Prostate gland (tissue), 2 donors: ENCODE results near the gene CPLX3.

Source experiments
- CTCF ChIP-seq, 4 experiments: fragments of 200-600 bp in 2 of 4; fragments of 450-650 bp in 2 of 4; sonication (generic) in 2 of 4; IDR thresholded peaks; 1 replicate in 3 of 4; 2 replicates in 1 of 4; pipeline ENCODE4 v1.5.1; 2016 to 2019; ENCODE audit warnings: antibody characterized with exemption in 4 of 4, mild to moderate bottlenecking in 2 of 4, moderate library complexity in 2 of 4
- POLR2A ChIP-seq: fragments of 450-650 bp; IDR thresholded peaks from one replicate; pipeline ENCODE4 v1.6.1; 2016; ENCODE audit warnings: antibody characterized with exemption, mild to moderate bottlenecking

DNA sequence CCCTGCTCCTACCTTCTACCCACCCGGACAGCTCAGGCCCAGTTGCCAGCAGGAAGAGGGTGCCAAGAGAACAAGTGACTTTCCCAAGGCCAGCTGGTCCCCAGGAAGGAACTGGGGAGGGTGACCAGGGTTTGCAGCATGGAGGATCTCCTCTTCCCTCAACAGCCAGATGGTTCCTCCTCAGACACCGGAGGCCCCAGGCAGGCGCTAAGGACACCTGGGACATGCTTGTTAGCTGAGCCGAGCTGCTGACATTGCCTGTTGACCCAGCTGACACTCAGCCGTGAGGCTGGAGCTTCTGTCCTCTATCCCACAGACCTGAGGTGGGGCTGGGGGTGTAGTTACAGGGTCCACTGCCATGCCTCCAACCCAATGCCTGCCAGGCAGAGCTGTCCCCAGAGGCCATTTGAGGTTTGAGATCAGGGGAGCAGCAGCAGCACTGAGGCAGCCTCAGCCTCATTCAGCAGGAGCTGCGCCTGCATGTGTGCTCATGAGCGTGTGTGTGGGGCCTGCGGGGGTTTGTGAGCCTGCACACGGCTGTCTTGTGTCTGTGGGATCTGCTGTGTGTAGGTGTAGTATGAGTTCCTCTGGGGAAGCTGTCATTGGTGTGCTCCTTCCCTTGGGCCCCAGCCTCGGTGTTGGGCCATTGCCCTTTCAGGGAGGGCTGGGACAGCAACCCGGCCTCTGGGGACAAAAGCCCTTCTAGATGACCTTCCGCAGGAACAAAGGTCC, 7.1 kb downstream of the CPLX3 start:
- TF ChIP-seq POLR2A (no peak), CTCF (IDR thresholded peaks at IDR 0.05) (no peak)
